ENCODE measurements around the gene PARVG. TPM values are rescaled to one million over a fixed set of nuclear protein-coding genes. Genes with fewer than 3 reads are reported as not detected.

PARVG gene
- polyA plus RNA-seq, 4 donors, result 2.0 to 3.0 (median 2.3) TPM

Other genes starting within 250 kb of the PARVG start
- gene SAMM50, start 225.5 kb upstream of the PARVG start, polyA plus RNA-seq (ENCODE audit: insufficient read length in 4 of 4), result 10 to 100 TPM; 65.2 to 67.5 (median 66.5) TPM
- 10 to 100 TPM; 20.8 to 25.3 (median 23.9) TPM for gene PARVB, start 156.6 kb upstream of the PARVG start, polyA plus RNA-seq (ENCODE audit: insufficient read length in 4 of 4)
- gene SHISAL1, start 132.0 kb downstream of the PARVG start, polyA plus RNA-seq (ENCODE audit: insufficient read length in 4 of 4), result 1 to 10 TPM; 1.9 to 2.7 (median 2.4) TPM